HG02973 (cell line): Measurements from ENCODE around the gene LDLRAD4.

Source experiments
- ATAC-seq: cut with Tn5 transposase; IDR thresholded peaks from one replicate; pipeline ENCODE4 v1.9.1; 2021; ENCODE audit warnings: moderate library complexity; ENCODE audit not compliant: unreplicated experiment

LDLRAD4 gene

GRCh38 chr18:13635046-13635445 is 416.5 kb downstream of the LDLRAD4 start:
- no peak for ATAC-seq

- no peak for ATAC-seq
Measured at GRCh38 chr18:13638719-13639595, 420.4 kb downstream of the LDLRAD4 start.

- ATAC-seq, result no peak
Measured at GRCh38 chr18:13640266-13640860, 421.8 kb downstream of the LDLRAD4 start.

GRCh38 chr18:13641551-13642439 is 423.2 kb downstream of the LDLRAD4 start:
- ATAC-seq, result no peak

GRCh38 chr18:13642440-13642827 is 423.9 kb downstream of the LDLRAD4 start:
- ATAC-seq, result no peak

GRCh38 chr18:13643261-13643751 is 424.7 kb downstream of the LDLRAD4 start:
- no peak for ATAC-seq

GRCh38 chr18:13645093-13645492 is 426.5 kb downstream of the LDLRAD4 start:
- no peak for ATAC-seq

GRCh38 chr18:13646633-13647032 is 428.1 kb downstream of the LDLRAD4 start:
- ATAC-seq, result no peak

GRCh38 chr18:13647761-13648160 is 429.2 kb downstream of the LDLRAD4 start:
- no peak for ATAC-seq

- no peak for ATAC-seq
Measured at GRCh38 chr18:13649397-13650390, 431.1 kb downstream of the LDLRAD4 start.

GRCh38 chr18:13653746-13654433 is 435.3 kb downstream of the LDLRAD4 start:
- no peak for ATAC-seq

- ATAC-seq, result no peak
Measured at GRCh38 chr18:13657974-13658373, 439.4 kb downstream of the LDLRAD4 start.

GRCh38 chr18:13658436-13659204 is 440.1 kb downstream of the LDLRAD4 start:
- no peak for ATAC-seq

GRCh38 chr18:13660510-13660909 is 441.9 kb downstream of the LDLRAD4 start:
- ATAC-seq, result no peak

GRCh38 chr18:13661051-13661778 is 442.7 kb downstream of the LDLRAD4 start:
- no peak for ATAC-seq

GRCh38 chr18:13661779-13662256 is 443.3 kb downstream of the LDLRAD4 start:
- no peak for ATAC-seq

GRCh38 chr18:13672657-13673056 is 454.1 kb downstream of the LDLRAD4 start:
- ATAC-seq, result no peak

GRCh38 chr18:13676471-13676870 is 457.9 kb downstream of the LDLRAD4 start:
- no peak for ATAC-seq
